ENCODE results near the gene NAPEPLD.
"Not testable (repeated sequence)": the region's sequence is repeated elsewhere in the genome, so short reads cannot be mapped to it uniquely, and the experiment has no call there.

The NAPEPLD gene

DNA sequence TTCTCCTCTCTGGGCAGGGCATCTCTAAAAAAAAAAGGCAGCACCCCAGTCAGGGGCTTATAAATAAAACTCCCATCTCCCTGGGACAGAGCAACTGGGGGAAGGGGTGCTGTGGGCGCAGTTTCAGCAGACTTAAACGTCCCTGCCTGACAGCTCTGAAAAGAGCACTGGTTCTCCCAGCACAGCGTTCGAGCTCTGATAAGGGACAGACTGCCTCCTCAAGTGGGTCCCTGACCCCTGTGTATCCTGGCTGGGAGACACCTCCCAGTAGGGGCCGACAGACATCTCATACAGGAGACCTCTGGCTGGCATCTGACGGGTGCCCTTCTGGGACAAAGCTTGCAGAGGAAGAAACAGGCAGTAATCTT, 42.2 kb downstream of the NAPEPLD start:
- DNase-seq (ENCODE audit: low read depth), result not testable (repeated sequence)

DNA sequence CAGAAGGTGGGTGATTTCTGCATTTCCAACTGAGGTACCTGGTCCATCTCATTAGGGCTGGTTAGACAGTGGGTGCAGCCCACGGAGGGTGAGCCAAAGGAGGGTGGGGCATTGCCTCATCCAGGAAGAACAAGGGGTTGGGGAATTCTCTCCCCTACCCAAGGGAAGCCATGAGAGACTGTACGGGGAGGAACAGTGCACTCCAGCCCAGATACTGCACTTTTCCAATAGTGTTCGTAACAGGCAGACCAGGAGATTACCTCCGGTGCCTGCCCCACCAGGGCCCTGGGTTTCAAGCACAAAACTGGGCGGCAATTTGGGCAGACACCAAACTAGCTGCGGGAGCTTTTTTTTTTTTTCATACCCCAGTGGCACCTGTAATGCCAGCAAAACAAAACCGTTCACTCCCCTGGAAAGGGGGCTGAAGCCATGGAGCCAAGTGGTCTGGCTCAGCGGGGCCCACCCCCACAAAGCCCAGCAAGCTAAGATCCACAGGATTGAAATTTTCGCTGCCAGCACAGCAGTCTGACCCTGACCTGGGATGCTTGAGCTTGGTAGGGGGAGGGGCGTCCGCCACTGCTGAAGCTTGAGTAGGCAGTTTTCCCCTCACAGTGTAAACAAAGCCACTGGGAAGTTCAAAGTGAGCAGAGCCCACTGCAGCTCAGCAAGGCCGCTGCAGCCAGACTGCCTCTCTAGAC, 42.7 kb downstream of the NAPEPLD start:
- no peak for DNase-seq (ENCODE audit: low read depth)

DNA sequence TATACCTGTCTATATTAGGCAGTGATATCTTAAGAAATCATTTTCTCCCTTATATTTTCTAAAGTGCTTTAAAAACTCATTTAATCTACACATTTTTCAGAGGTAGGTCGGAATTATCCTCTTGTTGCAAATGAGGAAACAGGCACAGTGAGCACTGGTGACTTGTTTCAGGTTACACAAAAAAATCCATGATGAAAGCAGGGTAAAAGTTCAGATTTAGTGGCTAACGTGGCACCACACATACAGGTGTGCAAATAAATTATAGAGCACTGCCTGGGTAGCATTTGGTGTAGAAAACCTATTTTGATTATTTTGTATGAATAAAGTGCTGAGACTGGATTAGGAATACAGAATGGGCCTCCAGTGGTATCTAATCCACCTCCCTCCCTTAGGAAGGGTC, 47.4 kb downstream of the NAPEPLD start:
- no peak for DNase-seq (ENCODE audit: low read depth)

DNA sequence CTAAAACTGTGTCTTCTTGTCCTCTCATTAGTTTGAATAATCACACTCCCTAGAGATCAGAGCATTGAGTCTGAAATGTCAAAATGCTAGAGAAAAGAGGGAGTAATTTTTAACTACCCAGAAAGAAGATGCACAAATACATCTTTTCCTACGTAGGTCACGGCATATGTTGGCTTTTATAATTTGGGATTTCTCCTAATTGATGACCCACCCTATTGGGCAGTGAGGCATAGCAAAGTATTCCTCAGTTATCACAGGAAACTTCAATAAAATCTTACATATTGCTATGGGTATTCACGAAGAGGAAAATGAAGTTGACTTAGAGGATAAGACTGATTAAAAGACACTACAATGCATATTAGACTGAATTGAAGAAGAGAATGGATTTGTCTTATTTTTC, 48.6 kb downstream of the NAPEPLD start:
- no peak for DNase-seq (ENCODE audit: low read depth)

DNA sequence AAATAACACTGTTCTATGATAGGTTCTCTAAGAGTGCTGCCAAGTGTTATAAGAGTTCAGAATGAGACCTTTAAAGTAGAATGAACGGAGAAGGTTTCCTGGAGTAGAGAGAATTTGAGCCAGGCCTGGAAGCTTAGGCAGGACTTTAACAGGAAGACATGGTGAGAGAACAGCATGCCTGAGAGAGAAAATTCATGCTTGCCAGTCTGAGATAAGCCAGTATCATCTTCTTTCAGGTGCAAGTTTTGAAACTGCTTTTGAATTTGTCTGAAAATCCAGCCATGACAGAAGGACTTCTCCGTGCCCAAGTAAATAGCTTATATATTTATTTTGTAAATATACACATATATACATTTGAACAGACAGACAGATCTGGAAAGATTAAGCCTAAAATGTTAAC, 51.9 kb downstream of the NAPEPLD start:
- DNase-seq (ENCODE audit: low read depth), result no peak

DNA sequence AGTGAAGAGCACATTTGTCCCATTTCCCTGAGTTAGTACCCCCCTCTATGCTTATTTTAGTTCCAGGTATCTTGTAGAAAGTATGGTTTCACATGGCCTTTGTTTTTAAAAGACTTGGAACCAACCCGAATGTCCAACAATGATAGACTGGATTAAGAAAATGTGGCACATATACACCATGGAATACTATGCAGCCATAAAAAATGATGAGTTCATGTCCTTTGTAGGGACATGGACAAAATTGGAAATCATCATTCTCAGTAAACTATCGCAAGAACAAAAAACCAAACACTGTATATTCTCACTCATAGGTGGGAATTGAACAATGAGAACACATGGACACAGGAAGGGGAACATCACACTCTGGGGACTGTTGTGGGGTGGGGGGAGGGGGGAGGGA, 53.3 kb downstream of the NAPEPLD start:
- not testable (repeated sequence) for DNase-seq (ENCODE audit: low read depth)

DNA sequence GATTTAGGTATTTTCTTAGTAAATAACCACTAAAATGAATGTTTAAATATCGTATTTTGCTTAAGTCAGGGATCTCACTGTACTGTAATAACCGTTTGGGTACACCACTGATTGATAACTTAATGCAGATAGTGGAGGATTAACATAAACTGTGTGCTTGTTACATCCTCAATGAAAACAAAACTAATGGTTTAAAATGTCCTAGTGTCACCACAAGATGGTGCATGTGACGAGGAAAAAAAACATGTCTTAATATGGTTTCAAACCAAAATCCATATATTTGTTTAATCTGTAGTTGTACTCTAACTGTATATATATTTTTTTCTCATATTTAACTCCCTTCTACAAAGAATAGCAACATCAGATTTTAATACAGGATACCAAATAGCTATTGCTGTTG, 54.8 kb downstream of the NAPEPLD start:
- no peak for DNase-seq (ENCODE audit: low read depth)

DNA sequence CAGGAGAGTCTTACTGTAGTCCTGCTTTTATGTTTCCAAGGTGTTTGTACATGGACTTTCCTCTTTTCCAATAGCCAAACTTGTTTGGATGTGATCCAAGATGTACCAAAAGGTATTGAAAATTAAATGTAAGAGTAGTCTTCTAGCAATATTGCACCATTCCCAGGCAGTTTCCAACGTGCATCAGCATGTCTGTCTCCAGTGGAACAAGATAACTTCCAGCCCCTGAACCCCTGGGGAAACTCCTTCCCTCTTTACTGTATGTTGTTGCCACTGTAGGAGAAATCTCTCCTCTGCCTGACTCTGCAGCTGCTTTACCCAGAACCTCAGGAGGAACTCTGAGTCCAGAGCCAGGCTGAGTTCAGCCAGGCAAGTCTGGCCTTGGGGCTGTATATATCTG, 55.5 kb downstream of the NAPEPLD start:
- no peak for DNase-seq (ENCODE audit: low read depth)

DNA sequence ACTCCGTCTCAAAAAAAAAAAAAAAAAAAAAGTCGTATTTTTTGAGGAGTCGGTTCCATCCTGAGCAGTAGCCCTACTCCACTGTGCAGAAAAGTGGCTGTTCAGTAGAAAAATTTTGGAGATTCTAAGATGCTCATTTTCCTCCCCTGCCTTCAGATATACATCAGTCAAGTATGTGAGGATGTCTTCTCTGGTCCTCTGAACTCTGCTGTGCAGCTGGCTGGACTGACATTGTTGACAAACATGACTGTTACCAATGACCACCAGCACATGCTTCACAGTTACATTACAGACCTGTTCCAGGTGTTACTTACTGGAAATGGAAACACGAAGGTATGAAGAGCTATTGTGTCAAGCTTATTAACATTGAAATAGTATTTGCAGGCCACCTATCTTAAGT, 56.6 kb downstream of the NAPEPLD start:
- not testable (repeated sequence) for DNase-seq (ENCODE audit: low read depth)

DNA sequence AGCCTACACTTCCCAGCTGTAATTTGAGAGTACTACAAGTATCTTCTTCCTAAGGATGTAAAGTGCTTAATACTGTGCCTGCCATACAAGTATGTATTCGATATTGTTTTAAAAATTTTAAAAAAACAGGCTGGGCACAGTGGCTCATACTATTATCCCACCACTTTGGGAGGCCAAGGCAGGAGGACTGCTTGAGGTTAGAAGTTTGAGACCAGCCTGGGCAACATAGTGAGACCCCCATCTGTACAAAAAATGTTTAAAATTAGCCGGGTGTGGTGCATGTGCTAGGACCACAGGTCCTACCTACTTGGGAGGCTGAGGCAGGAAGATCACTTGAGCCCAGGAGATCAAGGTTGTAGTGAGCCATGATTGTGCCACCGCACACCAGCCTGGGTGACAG, 65.7 kb downstream of the NAPEPLD start:
- DNase-seq (ENCODE audit: low read depth), result no peak

DNA sequence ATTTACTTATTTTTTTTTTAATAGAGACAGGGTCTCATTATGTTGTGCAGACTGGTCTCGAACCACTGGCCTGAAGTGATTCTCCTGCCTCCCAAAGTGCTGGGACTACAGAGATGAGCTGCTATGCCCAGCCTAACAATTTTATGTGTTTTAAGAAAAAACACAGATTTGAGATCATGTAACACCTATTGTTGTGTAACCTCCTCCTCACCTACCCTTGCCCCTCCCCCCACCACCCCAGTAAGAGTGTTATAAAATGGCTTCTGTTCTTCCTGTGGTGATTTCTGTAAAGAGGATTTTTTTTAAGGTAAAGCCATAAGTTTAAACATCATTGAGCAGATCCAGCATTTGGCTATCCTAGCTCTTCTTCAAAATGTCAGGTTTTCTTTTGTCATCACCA, 66.4 kb downstream of the NAPEPLD start:
- no peak for DNase-seq (ENCODE audit: low read depth)

DNA sequence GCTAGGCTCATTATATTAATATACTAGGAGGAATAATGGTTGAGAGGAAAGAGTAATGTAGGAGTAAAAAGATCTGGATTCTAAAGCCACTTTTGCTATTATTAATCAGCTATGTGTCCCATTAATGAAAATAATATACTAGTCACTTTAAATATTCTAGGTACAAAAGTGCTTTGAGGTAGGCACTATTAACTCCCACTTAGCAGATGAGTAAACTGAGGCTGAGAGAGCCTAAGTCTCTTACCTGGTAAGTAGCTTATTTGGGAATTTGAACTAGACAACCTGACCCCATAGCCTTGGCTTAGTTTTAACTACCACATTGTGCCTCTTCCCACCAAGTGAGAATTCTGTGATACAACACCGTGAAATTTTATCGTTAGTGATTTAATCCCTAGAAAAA, 68.0 kb downstream of the NAPEPLD start:
- no peak for DNase-seq (ENCODE audit: low read depth)

DNA sequence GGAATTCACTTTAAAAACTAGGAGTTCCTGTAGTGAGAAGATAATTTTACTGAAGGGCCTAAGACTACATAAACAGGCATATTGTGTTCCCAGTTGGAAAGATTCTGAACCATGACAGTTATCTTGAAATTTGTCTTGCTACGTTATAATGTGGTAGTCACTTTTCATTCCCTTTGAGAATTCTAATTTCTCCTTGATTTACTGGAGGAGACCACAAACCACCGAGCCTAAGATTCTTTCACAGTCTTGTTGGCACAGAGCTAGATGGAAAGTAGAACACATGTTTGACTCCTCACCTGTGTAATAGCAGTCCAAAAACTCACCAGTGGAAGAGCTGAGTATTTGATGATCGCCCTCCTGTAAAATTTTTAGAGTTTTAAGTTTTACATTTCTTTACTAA, 69.1 kb downstream of the NAPEPLD start:
- DNase-seq (ENCODE audit: low read depth), result no peak

DNA sequence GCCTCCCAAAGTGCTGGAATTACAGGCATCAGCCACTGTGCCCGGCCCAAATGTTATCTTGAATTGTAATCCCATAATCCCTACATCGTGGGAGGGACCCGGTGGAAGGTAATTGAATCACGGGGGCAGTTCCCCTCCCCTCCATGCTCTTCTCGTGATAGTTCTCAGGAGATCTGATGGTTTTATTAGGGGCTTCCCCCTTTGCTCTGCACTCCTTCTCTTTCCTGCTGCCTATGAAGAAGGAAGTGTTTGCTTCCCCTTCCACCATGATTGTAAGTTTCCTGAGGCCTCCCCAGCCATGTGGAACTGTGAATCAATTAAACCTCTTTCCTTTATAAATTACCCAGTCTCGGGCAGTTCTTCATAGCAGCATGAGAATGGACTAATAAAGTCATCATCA, 70.7 kb downstream of the NAPEPLD start:
- not testable (repeated sequence) for DNase-seq (ENCODE audit: low read depth)

DNA sequence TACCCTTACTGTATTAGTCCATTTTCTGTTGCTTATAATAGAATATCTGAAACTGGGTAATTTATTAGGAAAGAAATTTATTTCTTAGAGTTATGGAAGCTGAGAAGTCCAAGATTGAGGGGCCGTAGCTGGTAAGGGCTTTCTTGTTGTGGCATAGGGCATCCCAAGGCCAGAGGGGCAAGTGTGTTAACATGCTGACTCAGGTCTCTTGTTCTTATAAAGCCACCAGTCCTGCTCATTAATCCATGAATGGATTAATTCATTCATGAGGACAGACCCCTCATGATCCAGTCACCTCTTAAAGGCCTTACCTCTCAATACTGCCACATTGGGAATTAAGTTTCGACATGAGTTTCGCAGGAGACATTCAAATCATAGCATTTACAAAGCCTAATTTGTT, 71.6 kb downstream of the NAPEPLD start:
- DNase-seq (ENCODE audit: low read depth), result no peak

DNA sequence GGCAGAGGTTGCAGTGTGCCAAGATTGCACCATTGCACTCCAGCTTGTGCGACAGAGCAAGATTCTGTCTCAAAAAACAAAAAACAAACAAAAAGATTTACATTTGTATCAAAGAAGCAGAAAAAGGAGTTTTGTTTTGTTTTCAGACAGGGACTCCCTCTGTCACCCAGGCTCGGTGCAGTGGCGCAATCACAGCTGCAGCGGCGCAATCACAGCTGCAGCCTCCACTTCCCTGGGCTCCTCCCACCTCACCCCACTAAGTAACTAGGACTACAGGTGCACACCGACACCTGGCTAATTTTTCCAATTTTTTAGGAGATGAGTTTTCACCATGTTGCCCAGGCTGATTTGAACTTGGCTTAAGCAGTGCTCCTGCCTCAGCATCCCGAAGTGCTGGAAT, 72.1 kb downstream of the NAPEPLD start:
- DNase-seq (ENCODE audit: low read depth), result no peak

DNA sequence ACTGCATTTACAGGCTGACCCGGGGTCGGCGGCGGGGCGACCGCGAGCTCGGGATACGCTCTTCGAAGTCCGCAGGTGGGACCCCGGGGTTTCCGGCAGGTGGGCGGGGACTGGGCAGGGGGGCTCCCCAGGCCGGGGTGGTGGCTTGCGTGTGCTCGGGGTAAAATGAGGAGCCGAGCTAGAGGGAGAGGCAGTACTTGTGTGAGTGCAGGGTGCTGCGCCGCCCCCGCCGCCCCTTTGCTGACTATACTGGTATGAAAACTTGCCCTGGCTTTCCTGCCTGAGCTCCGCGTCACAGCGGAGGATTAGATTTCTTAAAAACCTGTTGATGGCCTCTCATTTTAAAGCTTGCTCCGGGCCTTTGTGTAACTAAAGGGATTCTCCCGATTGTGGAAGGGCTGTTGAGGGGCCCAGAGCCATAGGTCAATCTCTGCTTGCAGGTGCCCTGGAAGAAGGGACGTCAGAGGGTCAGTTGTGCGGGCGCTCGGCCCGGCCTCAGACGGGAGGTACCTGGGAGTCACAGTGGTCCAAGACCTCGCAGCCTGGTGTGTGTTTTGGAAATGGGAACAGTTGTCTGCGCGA, 73.5 kb downstream of the NAPEPLD start:
- peak; percentile 73 for DNase-seq (ENCODE audit: low read depth)

DNA sequence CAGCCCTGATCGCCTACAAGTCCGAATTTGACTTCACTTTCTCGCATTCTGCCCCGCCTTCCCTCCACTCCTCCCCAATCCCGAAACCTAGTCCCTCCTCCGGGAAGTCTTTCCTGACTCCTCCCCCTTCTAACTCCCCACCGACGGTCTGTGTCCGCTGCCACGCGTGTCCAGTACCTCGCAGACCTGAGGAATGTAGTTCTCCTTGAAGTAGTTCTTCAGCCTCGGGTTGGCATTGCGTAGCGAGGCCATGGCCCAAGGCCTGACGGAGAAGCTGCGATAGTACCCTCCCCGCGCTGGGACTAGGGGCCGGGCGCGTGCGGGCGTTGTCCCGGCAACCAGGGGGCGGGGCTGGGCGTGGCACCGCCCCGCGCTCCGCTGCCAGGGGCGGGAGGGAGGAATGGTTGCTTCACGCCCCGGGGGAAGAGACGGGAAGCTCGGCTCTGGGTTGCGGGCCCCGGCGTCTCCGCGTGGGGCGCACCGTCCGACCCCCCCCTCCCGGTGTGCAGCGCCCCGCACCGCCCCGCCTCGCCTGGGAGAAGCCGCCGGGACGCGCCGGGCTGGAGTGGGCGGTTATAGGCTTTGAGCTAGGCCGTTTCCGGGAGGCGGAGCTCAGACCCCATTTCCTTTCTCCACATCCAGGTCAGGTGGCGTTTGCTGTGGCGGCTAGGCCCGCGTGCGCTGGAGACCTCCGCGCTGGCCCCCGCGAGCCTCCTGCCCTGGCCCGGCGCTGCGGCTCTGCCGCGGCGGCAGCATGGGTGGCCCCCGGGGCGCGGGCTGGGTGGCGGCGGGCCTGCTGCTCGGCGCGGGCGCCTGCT, 74.2 kb downstream of the NAPEPLD start, which contains the start of the genes ARMC10 and FBXL13:
Gene ARMC10, plus strand, starts transcription at position 622 of the 818 bp plus-strand sequence. Its CDS starts 133 bp downstream, at position 755.
Gene FBXL13, minus strand, starts transcription at position 278 of the 818 bp plus-strand sequence.
- peak; percentile 88 for DNase-seq (ENCODE audit: low read depth)

DNA sequence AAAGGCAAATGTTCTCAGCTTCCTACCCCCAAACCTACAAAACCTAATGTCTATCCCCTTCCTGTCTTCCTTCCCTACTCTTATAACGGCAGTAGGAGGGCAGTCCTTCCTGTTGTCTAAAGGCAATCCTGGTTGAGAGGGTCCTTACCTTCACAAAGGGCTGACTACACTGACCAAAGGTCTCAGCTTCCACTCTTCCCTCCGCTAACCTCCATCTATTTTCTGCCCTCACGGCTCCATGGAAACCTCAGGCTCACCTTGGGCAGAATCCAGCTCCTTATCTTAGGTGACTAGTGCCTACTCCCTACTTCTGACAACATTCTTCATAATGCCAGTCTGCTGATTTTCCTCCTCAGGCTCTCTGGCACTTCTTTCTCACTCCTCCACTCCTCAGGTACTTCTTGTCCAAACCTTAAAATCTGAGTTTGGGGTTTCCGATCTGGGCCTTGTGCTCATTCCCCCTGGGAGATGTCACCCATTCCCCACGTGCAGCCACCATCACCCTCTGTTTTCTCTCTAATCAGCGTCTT, 74.8 kb downstream of the NAPEPLD start:
- no peak for DNase-seq (ENCODE audit: low read depth)

DNA sequence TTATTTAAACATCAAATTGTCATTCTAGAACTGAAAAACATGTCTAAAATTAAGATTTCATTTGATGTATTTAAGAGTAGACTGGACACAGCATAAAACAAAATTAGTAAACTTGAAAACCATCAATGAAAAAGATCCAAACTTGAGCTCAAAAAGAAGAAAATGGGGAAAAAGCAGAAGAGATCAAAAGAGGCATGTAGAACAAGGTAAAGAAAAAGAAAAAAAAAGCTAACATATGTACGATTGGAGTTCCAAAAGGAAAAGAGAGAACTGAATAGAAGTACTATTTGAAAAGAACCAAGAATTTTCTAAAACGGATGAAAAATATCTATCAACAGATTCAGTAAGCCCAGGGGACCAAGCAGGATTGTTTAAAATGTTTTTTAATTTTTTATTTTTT, 77.9 kb downstream of the NAPEPLD start:
- DNase-seq (ENCODE audit: low read depth), result no peak

DNA sequence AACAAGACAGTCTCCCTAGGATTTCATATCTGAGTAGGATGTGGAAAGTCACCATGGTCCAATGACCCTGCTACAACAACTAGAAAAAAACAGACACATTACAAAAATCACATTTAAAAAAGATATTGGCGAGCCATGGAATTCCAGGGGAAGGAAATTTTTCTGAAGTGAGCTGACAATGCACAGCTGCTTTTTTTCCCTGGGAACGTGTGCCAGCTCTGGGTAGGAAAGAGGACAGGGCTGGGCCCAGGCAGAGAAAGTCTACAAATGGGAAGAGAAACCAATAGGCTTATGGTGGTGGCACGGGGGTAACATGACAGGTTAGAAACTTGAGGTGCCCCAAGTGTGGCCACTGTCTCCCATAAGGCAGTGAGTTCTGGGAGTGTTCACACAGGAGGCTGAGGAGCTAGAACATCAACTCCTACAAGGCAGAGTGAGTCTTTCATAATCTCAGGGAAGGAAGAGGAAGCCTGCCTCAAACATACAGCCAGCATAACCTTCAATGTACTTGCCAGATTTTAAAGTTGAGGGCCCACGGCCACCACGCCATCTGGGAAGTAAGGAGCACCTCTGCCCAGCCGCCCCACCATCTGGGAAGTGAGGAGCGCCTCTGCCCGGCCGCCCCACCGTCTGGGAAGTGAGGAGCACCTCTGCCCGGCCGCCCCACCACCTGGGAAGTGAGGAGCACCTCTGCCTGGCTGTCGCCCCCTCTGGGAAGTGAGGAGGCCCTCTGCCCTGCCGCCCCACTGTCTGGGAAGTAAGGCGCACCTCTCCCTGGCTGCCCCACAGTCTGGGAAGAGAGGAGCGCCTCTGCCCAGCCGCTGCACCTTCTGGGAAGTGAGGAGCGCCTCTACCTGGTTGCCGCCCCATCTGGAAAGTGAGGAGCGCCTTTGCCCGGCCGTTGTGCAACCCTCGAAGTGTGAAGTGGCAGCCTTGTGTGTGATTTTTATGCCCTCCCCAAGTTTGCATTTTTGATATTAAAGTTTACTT, 80.2 kb downstream of the NAPEPLD start:
- no peak for DNase-seq (ENCODE audit: low read depth)

DNA sequence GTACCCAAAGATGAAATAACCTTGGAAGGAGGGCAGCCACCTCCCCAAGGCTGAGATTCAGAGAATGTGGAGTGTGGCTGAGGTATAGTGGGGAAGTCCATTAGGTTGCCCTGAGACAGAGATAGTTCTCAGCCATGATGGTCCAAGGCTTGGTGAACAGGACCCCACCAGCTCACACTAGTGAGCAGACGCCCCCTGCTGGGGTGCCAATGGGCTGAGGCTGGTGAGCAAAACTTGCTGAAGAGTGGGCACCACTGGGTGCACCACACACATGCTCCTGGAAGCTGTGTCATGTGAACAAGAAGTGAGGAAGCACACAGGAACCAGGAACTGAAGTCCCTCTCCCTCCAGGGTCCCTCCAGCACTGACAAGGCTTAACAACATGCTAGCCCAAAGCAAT, 83.2 kb downstream of the NAPEPLD start:
- DNase-seq (ENCODE audit: low read depth), result no peak

Measured in stimulated activated CD8-positive, alpha-beta memory T cell treated with anti-CD3 and anti-CD28 coated beads, Interleukin-12 subunit alpha, Interleukin-12 subunit beta, amount 100 ng/mL, for 4 hours (primary cell).